HG02588 (cell line): Measurements from ENCODE around the gene CLSTN3.
"Not testable (repeated sequence)": the region's sequence is repeated elsewhere in the genome, so short reads cannot be mapped to it uniquely, and the experiment has no call there.

ENCODE experiments used
- ATAC-seq: cut with Tn5 transposase; IDR thresholded peaks from one replicate; pipeline ENCODE4 v1.9.1; 2021; ENCODE audit warnings: mild to moderate bottlenecking, moderate library complexity; ENCODE audit not compliant: unreplicated experiment

Gene CLSTN3

GRCh38 chr12:7186058-7186457 is 55.9 kb downstream of the CLSTN3 start:
- ATAC-seq, result not testable (repeated sequence)

- ATAC-seq, result peak; percentile 25
Measured at GRCh38 chr12:7188562-7189397, 58.6 kb downstream of the CLSTN3 start.

- ATAC-seq, result peak; percentile 95
Measured at GRCh38 chr12:7189398-7190267, 59.5 kb downstream of the CLSTN3 start, which contains the start of gene PEX5. Gene PEX5, plus strand, starts transcription at chr12:7189686. Its CDS starts 692 bp downstream, at chr12:7190378.

- no peak for ATAC-seq
Measured at GRCh38 chr12:7190268-7191055, 60.3 kb downstream of the CLSTN3 start.

GRCh38 chr12:7193674-7194073 is 63.5 kb downstream of the CLSTN3 start:
- ATAC-seq, result no peak

GRCh38 chr12:7197841-7198240 is 67.7 kb downstream of the CLSTN3 start:
- ATAC-seq, result no peak

- ATAC-seq, result no peak
Measured at GRCh38 chr12:7203109-7203508, 72.9 kb downstream of the CLSTN3 start.

- ATAC-seq, result no peak
Measured at GRCh38 chr12:7205091-7205490, 74.9 kb downstream of the CLSTN3 start.

GRCh38 chr12:7206691-7207090 is 76.5 kb downstream of the CLSTN3 start:
- no peak for ATAC-seq

- ATAC-seq, result no peak
Measured at GRCh38 chr12:7207866-7208625, 77.9 kb downstream of the CLSTN3 start.
